Spleen (tissue), 7 donors: ENCODE measurements around the gene DEF6.

Experiments used
- POLR2A ChIP-seq, 3 donors: fragments of 450-650 bp; IDR thresholded peaks; one replicate each; pipeline ENCODE4 v1.5.1; 2017; ENCODE audit warnings: antibody characterized with exemption in 3 of 3, mild to moderate bottlenecking in 1 of 3
- POLR2AphosphoS5 ChIP-seq, 3 donors: sonication (generic); formaldehyde crosslinking; IDR thresholded peaks; one replicate each; pipeline ENCODE4 v1.5.1; 2017; ENCODE audit warnings: antibody characterized with exemption in 3 of 3
- TF ChIP-seq, protein P1 (sequence below), 11 experiments: fragments of 200-600 bp in 7 of 11; fragments of 450-650 bp in 4 of 11; sonication (generic) in 4 of 11; IDR thresholded peaks in 8 of 11; conservative IDR thresholded peaks in 3 of 11; 1 replicate in 7 of 11; 2 replicates in 4 of 11; pipeline versions ENCODE4 v1.4.0 to v1.8.0; 2016 to 2021; ENCODE audit warnings: antibody characterized with exemption in 11 of 11, inconsistent platforms in 4 of 11, mild to moderate bottlenecking in 1 of 11
- donor health status: DM: no; HTN: no; CAD: no; lungs with moderate emphysema.
- donor health status: DM: no; HTN: no; CAD: no.
- donor health status: DM: no; HTN: no; CAD: no.

- TF ChIP-seq POLR2A (IDR thresholded peaks at IDR 0.05) (no peak), POLR2AphosphoS5 (IDR thresholded peaks at IDR 0.05) (no peak)
- TF ChIP-seq, protein P1, sequence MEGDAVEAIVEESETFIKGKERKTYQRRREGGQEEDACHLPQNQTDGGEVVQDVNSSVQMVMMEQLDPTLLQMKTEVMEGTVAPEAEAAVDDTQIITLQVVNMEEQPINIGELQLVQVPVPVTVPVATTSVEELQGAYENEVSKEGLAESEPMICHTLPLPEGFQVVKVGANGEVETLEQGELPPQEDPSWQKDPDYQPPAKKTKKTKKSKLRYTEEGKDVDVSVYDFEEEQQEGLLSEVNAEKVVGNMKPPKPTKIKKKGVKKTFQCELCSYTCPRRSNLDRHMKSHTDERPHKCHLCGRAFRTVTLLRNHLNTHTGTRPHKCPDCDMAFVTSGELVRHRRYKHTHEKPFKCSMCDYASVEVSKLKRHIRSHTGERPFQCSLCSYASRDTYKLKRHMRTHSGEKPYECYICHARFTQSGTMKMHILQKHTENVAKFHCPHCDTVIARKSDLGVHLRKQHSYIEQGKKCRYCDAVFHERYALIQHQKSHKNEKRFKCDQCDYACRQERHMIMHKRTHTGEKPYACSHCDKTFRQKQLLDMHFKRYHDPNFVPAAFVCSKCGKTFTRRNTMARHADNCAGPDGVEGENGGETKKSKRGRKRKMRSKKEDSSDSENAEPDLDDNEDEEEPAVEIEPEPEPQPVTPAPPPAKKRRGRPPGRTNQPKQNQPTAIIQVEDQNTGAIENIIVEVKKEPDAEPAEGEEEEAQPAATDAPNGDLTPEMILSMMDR (IDR thresholded peaks at IDR 0.05 in 8 of 11, conservative IDR thresholded peaks at IDR 0.05 in 3 of 11): no peak
These were observed 12.7 kb downstream of the DEF6 start for GRCh38 chr6:35310265-35310831.
